Retinal pigment epithelial cell (primary cell): Measurements from ENCODE around the gene ADAMTS7.
"Not testable (repeated sequence)": the region's sequence is repeated elsewhere in the genome, so short reads cannot be mapped to it uniquely, and the experiment has no call there.

Experiments used
- DNase-seq: peaks from one replicate; pipeline ENCODE4 v3.0.0-alpha.2; 2010; ENCODE audit warnings: low read depth
- H3K4me3 ChIP-seq: 2 replicates; pipeline ENCODE4 v1.5.1; 2011; ENCODE audit warnings: mild to moderate bottlenecking, low read length, control low read depth, moderate library complexity
- CTCF ChIP-seq: conservative IDR thresholded peaks from 2 replicates; pipeline ENCODE4 v1.5.1; 2011; ENCODE audit warnings: low read depth, low read length, control low read depth, inconsistent platforms

ADAMTS7 gene

GRCh38 chr15:78767331-78767951, 43.8 kb downstream of the ADAMTS7 start:
- TF ChIP-seq CTCF, result peak; percentile 4
- no peak overlapping the region for H3K4me3 ChIP-seq
- DNase-seq, result no peak

GRCh38 chr15:78766641-78767071, 44.6 kb downstream of the ADAMTS7 start:
- DNase-seq, H3K4me3 ChIP-seq: not testable (repeated sequence)

DNA sequence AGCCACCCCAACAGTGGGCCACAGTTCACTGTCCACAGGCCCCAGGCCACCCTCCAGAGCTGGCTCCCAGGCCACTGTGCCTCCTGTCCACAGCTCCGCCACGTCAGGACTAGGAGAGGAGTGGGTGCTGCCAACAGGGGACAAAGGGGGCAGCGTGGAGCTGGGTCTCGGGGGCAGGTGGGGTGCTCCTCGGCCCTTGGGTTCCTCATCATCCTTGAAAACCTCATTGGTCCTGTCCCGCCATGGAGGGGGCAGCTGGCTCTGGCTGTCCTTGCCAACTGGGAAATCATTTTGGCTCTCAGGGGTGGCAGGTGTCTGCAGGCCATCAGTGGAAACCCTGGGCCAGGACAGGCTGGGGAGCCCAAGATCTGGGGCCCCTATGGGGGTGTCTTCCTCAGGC, 45.2 kb downstream of the ADAMTS7 start:
- TF ChIP-seq CTCF, result no peak
- DNase-seq, result no peak

DNA sequence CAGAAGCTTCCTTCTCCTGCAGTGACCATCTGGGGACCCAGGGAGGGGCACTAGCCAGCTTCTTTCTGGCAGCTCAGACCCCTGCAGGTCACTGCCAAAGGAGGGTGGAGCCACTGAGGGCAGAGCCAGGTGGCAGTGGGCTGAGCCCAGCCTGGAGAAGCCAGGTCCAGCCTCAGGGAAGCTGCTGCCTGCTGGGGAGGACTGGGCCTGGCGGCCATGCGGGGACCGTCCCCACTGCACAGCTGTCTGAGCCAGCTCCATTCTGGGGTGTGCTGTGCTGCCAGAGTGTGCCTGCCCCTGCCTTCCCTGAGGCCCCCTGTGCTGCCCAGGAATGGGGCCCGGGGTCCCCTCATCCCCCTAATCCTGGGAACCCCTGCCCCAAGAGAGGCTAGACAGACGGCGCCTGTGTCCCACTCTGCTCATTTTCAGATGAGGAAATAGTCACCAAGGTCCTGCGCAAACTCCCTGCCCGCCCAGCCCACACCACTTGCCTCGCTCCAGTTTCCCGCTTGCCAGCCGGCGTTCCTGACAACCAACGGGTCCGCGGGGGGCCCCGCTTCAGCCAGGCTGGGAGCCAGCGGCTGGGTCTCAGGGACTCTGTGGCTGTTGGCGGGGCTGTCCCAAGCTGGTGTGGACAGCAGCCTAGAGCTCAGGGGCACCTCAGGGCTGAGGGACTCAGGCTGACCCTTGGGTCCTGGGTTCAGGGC, 46.0 kb downstream of the ADAMTS7 start:
- DNase-seq, H3K4me3 ChIP-seq: not testable (repeated sequence)

More for the DNA sequence above, 45.2 kb downstream of the ADAMTS7 start:
- H3K4me3 ChIP-seq, result no peak overlapping the region

- H3K4me3 ChIP-seq, DNase-seq: not testable (repeated sequence)
Measured at GRCh38 chr15:78764340-78765153, 46.7 kb downstream of the ADAMTS7 start.

DNA sequence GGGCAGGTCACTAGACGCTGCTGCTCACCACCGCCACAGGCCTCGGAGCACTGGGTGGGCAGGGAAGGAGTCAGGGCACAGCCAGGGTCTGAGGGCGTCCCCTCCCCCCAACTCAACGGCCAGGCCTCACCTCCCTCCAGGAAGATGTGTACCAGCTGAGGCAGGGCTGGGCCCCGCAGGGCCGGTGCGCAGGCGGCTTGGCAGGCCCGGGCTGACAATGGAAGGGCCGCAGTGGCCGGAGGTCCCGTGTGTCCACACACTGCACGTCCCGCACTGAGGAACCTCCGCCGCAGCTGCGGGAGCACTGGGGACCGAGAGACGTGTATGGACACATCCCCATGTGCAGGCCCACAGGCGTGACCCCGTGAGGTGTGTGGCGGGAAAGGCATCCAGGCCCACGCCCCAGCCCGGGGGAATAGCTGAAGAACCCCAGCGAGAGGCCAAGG, 47.4 kb downstream of the ADAMTS7 start:
- no peak overlapping the region for H3K4me3 ChIP-seq
- no peak for TF ChIP-seq CTCF
- DNase-seq, result no peak

- no peak for DNase-seq
- no peak overlapping the region for H3K4me3 ChIP-seq
- no peak for TF ChIP-seq CTCF
Measured at GRCh38 chr15:78762985-78763795, 48.1 kb downstream of the ADAMTS7 start.

DNA sequence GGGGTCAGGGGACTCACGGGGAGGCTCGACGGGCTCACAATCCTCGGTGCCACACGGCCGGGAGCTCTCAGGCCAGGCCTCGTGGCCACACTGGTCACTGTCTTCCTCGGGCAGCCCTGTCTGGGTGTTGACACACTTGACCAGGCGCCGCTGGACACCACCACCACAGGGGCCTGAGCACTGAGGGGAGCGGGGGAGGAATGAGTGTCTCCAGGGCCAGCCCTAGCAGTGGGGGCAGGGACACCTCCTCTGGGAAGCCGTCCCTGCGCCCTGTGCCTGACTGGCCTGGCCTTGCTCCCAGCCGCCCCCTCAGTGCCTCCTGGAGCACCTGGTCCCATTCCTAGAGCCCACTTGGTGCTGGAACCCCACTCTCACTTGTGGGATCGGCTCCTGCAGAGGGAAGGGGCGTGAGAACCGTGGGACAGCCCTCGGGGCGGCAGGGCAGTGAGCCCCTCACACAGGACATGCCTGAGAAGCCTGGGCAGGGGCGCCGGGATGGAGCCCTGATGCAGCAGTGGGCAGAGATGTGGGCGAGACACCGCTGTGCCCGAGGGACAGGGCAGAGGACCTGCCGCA, 48.8 kb downstream of the ADAMTS7 start:
- DNase-seq, H3K4me3 ChIP-seq: not testable (repeated sequence)
